ENCODE results near the gene LRCH1. TPM values are rescaled to one million over a fixed set of nuclear protein-coding genes. Genes with fewer than 3 reads are reported as not detected.

LRCH1 gene
- total and polyA plus RNA-seq, 2 of the 13 experiments (the other 11 are each of a cell fraction or from before 2014, with no cell fraction given) = 4.1 to 12.6 TPM

DNA sequence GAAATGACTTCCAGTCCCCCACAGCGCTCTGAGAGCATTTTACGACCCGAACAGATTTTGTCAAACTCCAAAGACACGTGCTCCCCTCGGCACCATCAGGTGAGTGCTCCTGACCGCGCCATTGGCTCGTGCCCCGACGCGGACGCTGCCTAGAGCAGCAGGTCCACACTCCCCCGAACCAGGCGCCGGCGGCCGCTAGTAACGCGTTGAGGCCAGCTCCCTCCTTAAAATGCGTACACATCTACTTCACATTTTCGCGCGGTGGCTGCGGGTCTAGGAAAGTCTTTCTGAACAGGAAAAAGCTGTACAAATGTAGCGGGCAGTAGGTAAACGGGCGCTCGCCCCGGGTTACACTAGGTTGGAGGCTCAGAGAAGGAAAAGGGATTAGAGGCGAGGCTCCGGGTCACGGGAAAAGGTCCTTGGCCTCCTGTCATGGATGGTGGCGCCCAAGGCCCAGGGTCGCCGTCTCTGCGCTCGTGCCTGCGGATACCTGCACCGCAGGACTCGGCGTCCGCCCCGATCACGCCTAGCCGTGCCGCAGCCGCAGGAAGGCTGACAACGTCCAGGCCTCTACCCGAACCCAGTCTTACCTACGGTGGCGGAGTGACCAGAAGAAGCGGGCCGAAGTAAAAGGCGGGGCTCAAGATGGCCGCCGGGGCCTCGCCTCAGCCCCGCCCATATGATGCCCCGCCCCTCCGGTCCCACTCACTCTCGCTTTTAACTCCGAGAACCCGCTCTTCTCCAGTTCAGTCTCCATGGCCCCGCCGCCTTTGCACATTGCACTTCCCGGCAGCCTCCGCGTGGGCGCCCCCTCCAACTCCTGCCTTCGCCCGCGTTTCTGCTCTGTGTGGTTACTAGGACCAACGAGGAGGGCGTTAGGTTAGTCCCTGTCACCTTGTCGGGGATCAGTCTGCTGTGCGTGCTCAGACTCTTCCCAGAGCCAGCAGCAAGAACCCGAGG is 243.8 kb downstream of the LRCH1 start, which contains the start of gene ESD (continued):
- TF ChIP-seq KLF11 (CRISPR knock-in tag; IDR thresholded peaks at IDR 0.05) (no peak; the same call in 1 of the 2 replicates), SYNCRIP (IDR thresholded peaks at IDR 0.05; ENCODE audit: insufficient read depth, low read depth, low read length) (no peak), ZNF431 (CRISPR knock-in tag; IDR thresholded peaks at IDR 0.05; ENCODE audit: borderline replicate concordance, low read depth) (no peak), ZNF674 (CRISPR knock-in tag; IDR thresholded peaks at IDR 0.05; ENCODE audit: low read depth) (no peak), SIN3A (IDR thresholded peaks at IDR 0.05; ENCODE audit: borderline replicate concordance, low read depth, low read length) (0 out of 2 replicates have a peak, but pooled peaks have one; percentile 15), ZBTB7A (CRISPR knock-in tag; IDR thresholded peaks at IDR 0.05) (no peak), YEATS4 (CRISPR knock-in tag; IDR thresholded peaks at IDR 0.05; ENCODE audit: borderline replicate concordance) (peak; percentile 94), RARA (CRISPR knock-in tag; IDR thresholded peaks at IDR 0.05) (no peak; the same call in none of the 2 replicates), RNF2 (conservative IDR thresholded peaks at IDR 0.05; ENCODE audit: low read depth) (peak; percentile 83), ZNF75D (CRISPR knock-in tag; IDR thresholded peaks at IDR 0.05; ENCODE audit: borderline replicate concordance) (0 out of 2 replicates have a peak, but pooled peaks have one; percentile 82), YEATS2 (CRISPR knock-in tag; IDR thresholded peaks at IDR 0.05; ENCODE audit: borderline replicate concordance) (peak; percentile 60; the same call in 1 of the 2 replicates), POLR2AphosphoS5 (IDR thresholded peaks at IDR 0.05; ENCODE audit: low read depth, low read length) (peak; percentile 93)
- TF ChIP-seq, protein P1, sequence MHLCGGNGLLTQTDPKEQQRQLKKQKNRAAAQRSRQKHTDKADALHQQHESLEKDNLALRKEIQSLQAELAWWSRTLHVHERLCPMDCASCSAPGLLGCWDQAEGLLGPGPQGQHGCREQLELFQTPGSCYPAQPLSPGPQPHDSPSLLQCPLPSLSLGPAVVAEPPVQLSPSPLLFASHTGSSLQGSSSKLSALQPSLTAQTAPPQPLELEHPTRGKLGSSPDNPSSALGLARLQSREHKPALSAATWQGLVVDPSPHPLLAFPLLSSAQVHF (CRISPR knock-in tag; IDR thresholded peaks at IDR 0.05) = 0 out of 2 replicates have a peak, but pooled peaks have one; percentile 42
- TF ChIP-seq, protein P2, sequence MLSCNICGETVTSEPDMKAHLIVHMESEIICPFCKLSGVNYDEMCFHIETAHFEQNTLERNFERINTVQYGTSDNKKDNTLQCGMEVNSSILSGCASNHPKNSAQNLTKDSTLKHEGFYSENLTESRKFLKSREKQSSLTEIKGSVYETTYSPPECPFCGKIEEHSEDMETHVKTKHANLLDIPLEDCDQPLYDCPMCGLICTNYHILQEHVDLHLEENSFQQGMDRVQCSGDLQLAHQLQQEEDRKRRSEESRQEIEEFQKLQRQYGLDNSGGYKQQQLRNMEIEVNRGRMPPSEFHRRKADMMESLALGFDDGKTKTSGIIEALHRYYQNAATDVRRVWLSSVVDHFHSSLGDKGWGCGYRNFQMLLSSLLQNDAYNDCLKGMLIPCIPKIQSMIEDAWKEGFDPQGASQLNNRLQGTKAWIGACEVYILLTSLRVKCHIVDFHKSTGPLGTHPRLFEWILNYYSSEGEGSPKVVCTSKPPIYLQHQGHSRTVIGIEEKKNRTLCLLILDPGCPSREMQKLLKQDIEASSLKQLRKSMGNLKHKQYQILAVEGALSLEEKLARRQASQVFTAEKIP (CRISPR knock-in tag; IDR thresholded peaks at IDR 0.05; ENCODE audit: borderline replicate concordance) = no peak
- TF ChIP-seq, protein P3, sequence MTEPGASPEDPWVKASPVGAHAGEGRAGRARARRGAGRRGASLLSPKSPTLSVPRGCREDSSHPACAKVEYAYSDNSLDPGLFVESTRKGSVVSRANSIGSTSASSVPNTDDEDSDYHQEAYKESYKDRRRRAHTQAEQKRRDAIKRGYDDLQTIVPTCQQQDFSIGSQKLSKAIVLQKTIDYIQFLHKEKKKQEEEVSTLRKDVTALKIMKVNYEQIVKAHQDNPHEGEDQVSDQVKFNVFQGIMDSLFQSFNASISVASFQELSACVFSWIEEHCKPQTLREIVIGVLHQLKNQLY (CRISPR knock-in tag; IDR thresholded peaks at IDR 0.05) = no peak
- TF ChIP-seq, protein P4, sequence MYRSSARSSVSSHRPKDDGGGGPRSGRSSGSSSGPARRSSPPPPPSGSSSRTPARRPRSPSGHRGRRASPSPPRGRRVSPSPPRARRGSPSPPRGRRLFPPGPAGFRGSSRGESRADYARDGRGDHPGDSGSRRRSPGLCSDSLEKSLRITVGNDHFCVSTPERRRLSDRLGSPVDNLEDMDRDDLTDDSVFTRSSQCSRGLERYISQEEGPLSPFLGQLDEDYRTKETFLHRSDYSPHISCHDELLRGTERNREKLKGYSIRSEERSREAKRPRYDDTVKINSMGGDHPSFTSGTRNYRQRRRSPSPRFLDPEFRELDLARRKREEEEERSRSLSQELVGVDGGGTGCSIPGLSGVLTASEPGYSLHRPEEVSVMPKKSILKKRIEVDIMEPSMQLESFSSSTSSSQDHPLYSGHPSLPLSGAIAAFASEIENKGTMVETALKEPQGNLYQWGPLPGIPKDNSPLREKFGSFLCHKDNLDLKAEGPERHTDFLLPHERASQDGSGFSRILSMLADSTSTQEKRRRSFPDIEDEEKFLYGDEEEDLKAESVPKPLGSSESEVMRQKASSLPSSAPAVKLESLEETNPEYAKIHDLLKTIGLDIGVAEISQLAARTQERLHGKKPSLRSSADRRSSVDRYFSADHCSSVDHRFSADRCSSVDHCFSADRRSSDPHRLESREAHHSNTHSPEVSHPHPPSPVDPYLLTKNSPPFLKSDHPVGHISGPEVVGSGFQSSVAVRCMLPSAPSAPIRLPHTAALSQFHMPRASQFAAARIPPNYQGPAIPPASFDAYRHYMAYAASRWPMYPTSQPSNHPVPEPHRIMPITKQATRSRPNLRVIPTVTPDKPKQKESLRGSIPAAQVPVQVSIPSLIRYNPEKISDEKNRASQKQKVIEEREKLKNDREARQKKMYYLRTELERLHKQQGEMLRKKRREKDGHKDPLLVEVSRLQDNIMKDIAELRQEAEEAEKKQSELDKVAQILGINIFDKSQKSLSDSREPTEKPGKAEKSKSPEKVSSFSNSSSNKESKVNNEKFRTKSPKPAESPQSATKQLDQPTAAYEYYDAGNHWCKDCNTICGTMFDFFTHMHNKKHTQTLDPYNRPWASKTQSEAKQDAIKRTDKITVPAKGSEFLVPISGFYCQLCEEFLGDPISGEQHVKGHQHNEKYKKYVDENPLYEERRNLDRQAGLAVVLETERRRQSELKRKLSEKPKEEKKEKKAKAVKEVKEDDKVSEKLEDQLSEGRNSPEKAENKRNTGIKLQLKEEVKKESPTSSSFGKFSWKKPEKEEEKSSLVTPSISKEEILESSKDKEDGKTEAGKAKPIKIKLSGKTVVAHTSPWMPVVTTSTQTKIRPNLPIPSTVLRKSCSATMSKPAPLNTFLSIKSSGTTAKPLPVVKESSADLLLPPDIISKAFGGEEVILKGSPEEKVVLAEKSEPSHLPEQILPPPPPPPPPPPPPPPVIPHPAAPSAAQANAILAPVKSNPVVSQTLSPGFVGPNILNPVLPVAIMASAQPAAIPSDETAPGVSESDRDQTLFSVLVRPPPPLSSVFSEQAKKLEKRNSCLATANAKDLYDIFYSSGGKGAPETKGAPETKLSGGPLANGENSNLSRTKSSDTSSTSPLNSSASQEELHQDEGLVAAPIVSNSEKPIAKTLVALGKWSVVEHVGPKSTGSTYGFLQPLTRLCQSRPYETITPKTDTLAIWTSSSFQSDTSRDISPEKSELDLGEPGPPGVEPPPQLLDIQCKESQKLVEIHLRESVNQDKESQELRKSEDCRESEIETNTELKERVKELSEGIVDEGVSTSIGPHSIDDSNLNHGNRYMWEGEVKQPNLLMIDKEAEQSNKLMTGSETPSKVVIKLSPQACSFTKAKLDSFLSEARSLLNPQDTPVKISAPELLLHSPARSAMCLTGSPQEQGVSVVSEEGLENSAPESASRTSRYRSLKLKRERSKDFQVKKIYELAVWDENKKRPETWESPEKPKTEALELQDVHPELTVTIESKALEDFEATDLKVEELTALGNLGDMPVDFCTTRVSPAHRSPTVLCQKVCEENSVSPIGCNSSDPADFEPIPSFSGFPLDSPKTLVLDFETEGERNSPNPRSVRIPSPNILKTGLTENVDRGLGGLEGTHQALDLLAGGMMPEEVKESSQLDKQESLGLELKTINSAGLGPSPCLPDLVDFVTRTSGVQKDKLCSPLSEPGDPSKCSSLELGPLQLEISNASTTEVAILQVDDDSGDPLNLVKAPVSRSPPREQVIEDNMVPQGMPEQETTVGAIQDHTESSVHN (CRISPR knock-in tag; IDR thresholded peaks at IDR 0.05) = no peak

Measured in HepG2 (cell line).